Uterus (tissue), 4 donors: ENCODE results near the gene TULP1. TPM values are rescaled to one million over a fixed set of nuclear protein-coding genes. Genes with fewer than 3 reads are reported as not detected.
A peak's percentile ranks its signal among the peaks of the same experiment; 100 is the strongest.

ENCODE experiments used
- DNase-seq, 2 donors: peaks; one replicate each; pipeline ENCODE4 v3.0.0-alpha.2; 2019 to 2020
- H3K27ac ChIP-seq, 2 donors: fragments of 200-600 bp; sonication (generic); 1 replicate in 1 of 2; 2 replicates in 1 of 2; pipeline ENCODE4 v1.5.1; 2016 to 2018
- H3K27me3 ChIP-seq, 2 donors: fragments of 200-600 bp; sonication (generic); one replicate each; pipeline ENCODE4 v1.5.1; 2018 to 2019; ENCODE audit warnings: control low read depth in 1 of 2
- H3K36me3 ChIP-seq, 2 donors: fragments of 200-600 bp; sonication (generic); one replicate each; pipeline ENCODE4 v1.5.1; 2019; ENCODE audit warnings: control low read depth in 1 of 2
- H3K4me1 ChIP-seq, 2 donors: fragments of 200-600 bp; sonication (generic); one replicate each; pipeline ENCODE4 v1.5.1; 2018 to 2019; ENCODE audit warnings: control low read depth in 1 of 2
- H3K4me3 ChIP-seq, 2 donors: fragments of 200-600 bp; sonication (generic); 1 replicate in 1 of 2; 2 replicates in 1 of 2; pipeline ENCODE4 v1.5.1; 2018 to 2019; ENCODE audit warnings: mild to moderate bottlenecking in 1 of 2
- H3K9me3 ChIP-seq, 2 donors: fragments of 200-600 bp; sonication (generic); one replicate each; pipeline ENCODE4 v1.5.1; 2019; ENCODE audit warnings: control low read depth in 1 of 2
- CTCF ChIP-seq, 4 experiments: fragments of 200-600 bp in 2 of 4; fragments of 450-650 bp in 2 of 4; sonication (generic) in 2 of 4; IDR thresholded peaks; one replicate each; pipeline ENCODE4 v1.5.1; 2016 to 2019; ENCODE audit warnings: antibody characterized with exemption in 4 of 4, mild to moderate bottlenecking in 2 of 4, moderate library complexity in 1 of 4
- POLR2A ChIP-seq, 2 donors: fragments of 450-650 bp; IDR thresholded peaks; one replicate each; pipeline ENCODE4 v1.6.1; 2016; ENCODE audit warnings: antibody characterized with exemption in 2 of 2, mild to moderate bottlenecking in 1 of 2, moderate library complexity in 1 of 2
- intact Hi-C: fragments of 100-400 bp; cut with DNase I; formaldehyde crosslinking; loops from one replicate; pipeline ENCODE4 v1.15.1; 2023; ENCODE audit warnings: low total_unique reads
- total RNA-seq, 4 donors: library from RNA; depleted of rRNA in 3 of 4; stranded (reverse); fragments of >200 nt in 3 of 4; gene quantifications; one replicate each; pipeline versions ENCODE4 v1.1.0 to v1.2.4, GENCODE V29; 2014 to 2023
- donor health status: DM: yes; HTN: yes; CAD: no.

The TULP1 gene
- total RNA-seq, 4 donors from 2014 or later, result 1.6 to 3.2 (median 2.1) TPM; not detected in 1

- DNase-seq, result peak; percentile 97 to 98
- Histone ChIP-seq H3K27ac (peak within 1 kb of the TSS; percentile 85 to 93), H3K27me3 (no peaks in the 10 kb centered on the region), H3K4me1 (peaks cover 0 to 7% of the 10 kb centered on the region in 2 donors), H3K4me3 (peak within 1 kb of the TSS; percentile 67 to 71), H3K9me3 (no peaks in the 10 kb centered on the region), H3K36me3 (no peaks in the 10 kb centered on the region)
- intact Hi-C loops, result no loop called here
- TF ChIP-seq CTCF (IDR thresholded peaks at IDR 0.05) (peak; percentile 98 to 99 (median 98)), POLR2A (IDR thresholded peaks at IDR 0.05) (peak; percentile 85 to 96)
These were observed 44.3 kb downstream of the TULP1 start, which contains the start of gene RPL10A for GRCh38 chr6:35468181-35468979. TSS of gene RPL10A (plus strand) at chr6:35468401. CDS start at chr6:35468435, 34 bp downstream.

DNA sequence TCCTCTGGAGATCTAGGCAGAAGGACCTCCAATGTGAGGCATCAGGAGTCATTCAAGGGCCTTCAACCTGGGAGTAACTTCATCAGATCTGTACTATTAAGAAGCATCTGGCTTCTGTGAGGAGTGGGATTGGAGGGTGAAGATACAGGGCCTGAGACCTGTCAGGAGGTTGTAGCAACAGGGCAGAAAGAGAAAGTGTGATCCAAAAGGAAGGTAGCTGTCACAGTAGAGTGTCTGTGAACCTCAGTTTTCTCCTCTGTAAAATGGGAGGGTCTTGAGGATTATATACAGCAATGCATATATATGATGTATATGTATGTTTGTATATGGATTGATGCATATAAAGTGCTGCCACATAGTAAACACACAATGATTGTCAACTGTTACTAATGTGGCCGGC, 47.0 kb downstream of the TULP1 start:
- Histone ChIP-seq H3K27me3 (no peaks in the 10 kb centered on the region), H3K36me3 (no peaks in the 10 kb centered on the region), H3K4me1 (peaks cover 0 to 7% of the 10 kb centered on the region in 2 donors), H3K27ac (no peak overlapping the region), H3K9me3 (no peaks in the 10 kb centered on the region), H3K4me3 (no peak overlapping the region)
- DNase-seq, result no peak
- intact Hi-C loops, result no loop called here
- no peak for TF ChIP-seq POLR2A (IDR thresholded peaks at IDR 0.05)
- no peak for TF ChIP-seq CTCF (IDR thresholded peaks at IDR 0.05)

- intact Hi-C loops, result no loop called here
- TF ChIP-seq POLR2A (IDR thresholded peaks at IDR 0.05) (no peak), CTCF (IDR thresholded peaks at IDR 0.05) (no peak)
- DNase-seq, result no peak
- Histone ChIP-seq H3K4me1 (no peaks in the 10 kb centered on the region), H3K27me3 (no peaks in the 10 kb centered on the region), H3K36me3 (no peaks in the 10 kb centered on the region), H3K9me3 (no peaks in the 10 kb centered on the region), H3K4me3 (no peak overlapping the region), H3K27ac (no peak overlapping the region)
These were observed 49.4 kb downstream of the TULP1 start for GRCh38 chr6:35463292-35463691.

DNA sequence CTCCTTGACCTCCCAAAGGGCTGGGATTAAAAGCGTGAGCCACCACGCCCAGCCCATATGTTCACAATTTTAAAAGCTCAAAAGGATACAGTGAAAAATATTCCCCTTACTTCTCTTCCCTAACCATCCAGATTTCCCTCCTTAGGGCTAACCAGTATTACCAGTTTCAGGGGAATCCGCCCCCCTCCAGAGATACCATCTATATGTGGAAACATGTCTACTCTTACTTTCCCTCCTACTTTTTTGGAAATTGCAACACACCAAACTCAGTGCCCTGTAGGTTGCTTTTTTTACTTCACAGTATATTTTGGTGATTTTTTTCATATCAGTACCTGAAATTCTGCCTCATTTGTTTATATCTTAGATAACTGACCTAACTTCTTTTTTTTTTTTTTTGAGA, 51.4 kb downstream of the TULP1 start:
- no peaks in the 10 kb centered on the region for H3K36me3 ChIP-seq

More for the DNA sequence above, 51.4 kb downstream of the TULP1 start:
- no peak for DNase-seq
- no peak overlapping the region for H3K27ac ChIP-seq
- no peak overlapping the region for H3K4me3 ChIP-seq
- no peaks in the 10 kb centered on the region for H3K4me1 ChIP-seq
- H3K9me3 ChIP-seq, result no peaks in the 10 kb centered on the region
- intact Hi-C loops, result no loop called here
- H3K27me3 ChIP-seq, result no peaks in the 10 kb centered on the region
- no peak for TF ChIP-seq POLR2A (IDR thresholded peaks at IDR 0.05)
- TF ChIP-seq CTCF (IDR thresholded peaks at IDR 0.05), result no peak
